HEK293T (cell line): ENCODE results near the gene MED27.
"Not testable (repeated sequence)": the region's sequence is repeated elsewhere in the genome, so short reads cannot be mapped to it uniquely, and the experiment has no call there.

Source experiments
- CTCF ChIA-PET: fragments of 350-600 bp; formaldehyde crosslinking; extraction: SDS; loops from one replicate; lab custom pipeline; 2021; ENCODE audit warnings: antibody characterized with exemption, inconsistent platforms; lab: Yijun Ruan, JAX
- POLR2A ChIA-PET: fragments of 350-600 bp; formaldehyde crosslinking; extraction: SDS; loops from one replicate; lab custom pipeline; 2020; ENCODE audit warnings: antibody characterized with exemption, inconsistent platforms; lab: Yijun Ruan, JAX
- DNase-seq: peaks from one replicate; pipeline ENCODE4 v3.0.0; 2012; ENCODE audit warnings: mixed read lengths; ENCODE audit errors: extremely low spot score
- ARNT ChIP-seq: fragments of 450-650 bp; IDR thresholded peaks from 2 replicates; pipeline ENCODE4 v1.6.1; 2017; ENCODE audit warnings: mild to moderate bottlenecking
- BHLHE40 ChIP-seq: fragments of 450-650 bp; IDR thresholded peaks from 2 replicates; pipeline ENCODE4 v1.6.1; 2016; ENCODE audit warnings: mild to moderate bottlenecking, moderate library complexity, borderline replicate concordance
- CTBP1 ChIP-seq: fragments of 450-650 bp; IDR thresholded peaks from 2 replicates; pipeline ENCODE4 v1.6.1; 2016; ENCODE audit warnings: borderline replicate concordance
- ELF4 ChIP-seq: fragments of 450-650 bp; IDR thresholded peaks from 2 replicates; pipeline ENCODE4 v1.6.1; 2017; ENCODE audit warnings: antibody characterized with exemption
- FOXA1 ChIP-seq: fragments of 450-650 bp; IDR thresholded peaks from 2 replicates; pipeline ENCODE4 v1.6.1; 2016; ENCODE audit warnings: mild to moderate bottlenecking
- FOXK2 ChIP-seq: fragments of 450-650 bp; IDR thresholded peaks from 2 replicates; pipeline ENCODE4 v1.6.1; 2016; ENCODE audit warnings: mild to moderate bottlenecking
- FOXM1 ChIP-seq: fragments of 450-650 bp; IDR thresholded peaks from 2 replicates; pipeline ENCODE4 v1.6.1; 2017; ENCODE audit warnings: mild to moderate bottlenecking, borderline replicate concordance
- HDGF ChIP-seq: fragments of 450-650 bp; IDR thresholded peaks from 2 replicates; pipeline ENCODE4 v1.6.1; 2017; ENCODE audit warnings: antibody characterized with exemption, borderline replicate concordance
- L3MBTL2 ChIP-seq: fragments of 450-650 bp; conservative IDR thresholded peaks from 2 replicates; pipeline ENCODE4 v1.6.1; 2016; ENCODE audit warnings: mild to moderate bottlenecking
- LEF1 ChIP-seq: fragments of 450-650 bp; IDR thresholded peaks from 2 replicates; pipeline ENCODE4 v1.6.1; 2017; ENCODE audit warnings: mild to moderate bottlenecking, borderline replicate concordance
- NFRKB ChIP-seq: fragments of 450-650 bp; IDR thresholded peaks from 2 replicates; pipeline ENCODE4 v1.6.1; 2016; ENCODE audit warnings: mild to moderate bottlenecking, moderate library complexity
- SP1 ChIP-seq: fragments of 450-650 bp; IDR thresholded peaks from 2 replicates; pipeline ENCODE4 v1.6.1; 2017
- SUZ12 ChIP-seq: fragments of 450-650 bp; IDR thresholded peaks from 2 replicates; pipeline ENCODE4 v1.6.1; 2016; ENCODE audit warnings: mild to moderate bottlenecking
- TARDBP ChIP-seq: fragments of 450-650 bp; IDR thresholded peaks from 2 replicates; pipeline ENCODE4 v1.6.1; 2016
- ZNF384 ChIP-seq: fragments of 450-650 bp; IDR thresholded peaks from 2 replicates; pipeline ENCODE4 v1.6.1; 2016
- TF ChIP-seq, protein P1 (sequence below): fragments of 450-650 bp; IDR thresholded peaks from 2 replicates; pipeline ENCODE4 v1.6.1; 2016

Gene MED27

DNA sequence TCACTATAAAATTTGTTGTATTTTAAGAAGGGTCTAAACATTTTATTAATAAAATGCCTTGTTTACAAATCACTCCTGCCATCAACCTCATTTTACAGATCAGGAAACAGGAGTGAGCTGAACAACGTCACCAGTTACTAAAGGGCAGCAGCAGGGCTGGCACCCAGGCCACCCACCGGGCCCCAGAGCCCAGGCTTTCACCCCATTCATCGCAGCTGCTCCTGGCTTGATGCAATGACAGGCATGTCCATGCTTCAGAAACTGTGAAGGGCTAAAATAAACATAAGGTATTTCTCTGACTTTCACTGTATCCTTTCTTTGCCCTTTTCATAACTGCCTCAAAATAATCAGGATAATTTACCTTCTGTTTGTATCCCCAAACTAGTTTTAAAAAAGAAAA, 18.1 kb downstream of the MED27 start:
- CTCF ChIA-PET = no interaction called here
- POLR2A ChIA-PET = no interaction called here

DNA sequence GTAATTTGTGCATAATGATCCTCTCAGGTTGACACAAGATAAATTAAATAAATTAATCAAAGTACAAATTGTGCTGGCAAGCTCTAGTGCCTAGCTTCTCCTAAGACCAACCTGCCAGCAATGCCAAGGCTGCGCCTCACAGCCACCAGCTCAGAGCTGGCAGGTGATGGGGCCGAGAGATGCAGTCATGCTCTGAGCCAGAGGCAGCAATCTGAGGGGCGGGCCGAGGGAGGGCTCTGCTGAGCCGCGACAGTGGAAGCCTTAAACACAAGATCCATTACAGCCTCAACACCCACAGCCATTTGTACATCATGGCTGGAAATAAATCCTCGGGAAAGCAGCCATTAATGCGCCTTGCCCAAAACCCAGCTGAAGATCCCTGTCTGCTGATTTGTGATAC, 20.3 kb downstream of the MED27 start:
- TF ChIP-seq FOXA1 = no peak
- CTCF ChIA-PET = no interaction called here
- no peak for DNase-seq
- POLR2A ChIA-PET = no interaction called here

More for the DNA sequence above, 18.1 kb downstream of the MED27 start:
- no peak for DNase-seq
- no peak for TF ChIP-seq ELF4
- no peak for TF ChIP-seq ARNT
- TF ChIP-seq FOXK2 = no peak
- TF ChIP-seq BHLHE40 = no peak
- no peak for TF ChIP-seq ZNF384
- no peak for TF ChIP-seq LEF1
- no peak for TF ChIP-seq NFRKB
- no peak for TF ChIP-seq TARDBP

DNA sequence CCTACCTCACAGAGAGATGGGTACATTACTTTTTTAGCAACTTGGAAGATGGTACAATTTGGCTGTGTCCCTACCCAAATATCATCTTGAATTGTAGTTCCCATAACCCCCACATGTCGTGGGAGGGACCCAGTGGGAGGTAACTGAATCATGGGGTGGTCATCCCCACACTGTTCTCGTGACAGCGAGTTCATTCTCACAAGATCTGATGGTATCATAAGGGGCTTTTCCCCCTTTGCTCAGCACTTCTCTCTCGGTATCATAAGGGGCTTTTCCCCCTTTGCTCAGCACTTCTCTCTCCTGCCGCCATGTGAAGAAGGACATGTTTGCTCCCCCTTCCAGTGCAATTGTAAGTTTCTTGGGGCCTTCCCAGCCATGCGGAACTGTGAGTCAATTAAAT, 21.4 kb downstream of the MED27 start:
- DNase-seq, CTCF ChIA-PET, POLR2A ChIA-PET: not testable (repeated sequence)

DNA sequence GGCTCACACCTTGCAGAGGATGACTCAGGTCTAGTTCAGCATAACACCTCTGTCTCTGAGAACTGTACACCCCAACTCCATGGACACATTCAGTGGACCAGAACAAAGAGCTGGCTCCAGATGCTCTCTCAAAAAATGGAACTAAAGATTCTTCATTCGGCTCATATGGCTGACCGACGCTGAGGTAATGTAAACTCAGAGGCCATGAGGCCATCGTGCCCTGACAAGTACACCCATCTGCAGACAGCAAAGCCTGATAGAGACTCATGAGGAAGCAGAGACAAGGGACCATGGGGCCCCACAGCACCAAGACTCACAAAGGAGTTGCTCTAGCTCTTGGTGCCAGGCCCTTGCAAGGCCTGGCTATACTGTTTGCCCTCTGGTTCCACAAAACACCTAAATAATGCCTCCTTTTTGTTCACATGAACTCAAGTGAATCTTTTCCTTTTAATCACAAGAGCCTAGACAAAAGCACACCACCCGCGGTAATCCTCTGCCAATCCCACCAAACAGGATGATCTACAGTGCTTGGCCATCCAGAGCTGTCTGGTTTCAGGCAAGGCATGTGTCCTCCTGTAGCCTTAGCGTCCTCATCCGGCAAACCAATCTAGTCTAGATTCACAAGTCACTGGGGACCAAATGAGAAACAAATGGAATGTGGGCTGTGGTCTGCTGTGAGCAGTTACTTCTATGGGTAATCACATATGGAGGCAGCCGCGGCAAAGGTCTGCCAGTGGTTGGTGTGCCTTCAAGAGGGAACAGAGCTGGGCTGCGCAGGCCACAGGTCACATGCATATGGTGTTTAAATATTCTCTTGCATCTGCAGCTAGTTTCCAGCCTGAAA, 22.7 kb downstream of the MED27 start:
- TF ChIP-seq BHLHE40 (no peak), FOXM1 (no peak), FOXK2 (no peak), ZNF384 (no peak), CTBP1 (no peak), SUZ12 (no peak), HDGF (no peak), TARDBP (no peak), FOXA1 (no peak)
- no peak for DNase-seq
- CTCF ChIA-PET = no interaction called here
- POLR2A ChIA-PET = no interaction called here

DNA sequence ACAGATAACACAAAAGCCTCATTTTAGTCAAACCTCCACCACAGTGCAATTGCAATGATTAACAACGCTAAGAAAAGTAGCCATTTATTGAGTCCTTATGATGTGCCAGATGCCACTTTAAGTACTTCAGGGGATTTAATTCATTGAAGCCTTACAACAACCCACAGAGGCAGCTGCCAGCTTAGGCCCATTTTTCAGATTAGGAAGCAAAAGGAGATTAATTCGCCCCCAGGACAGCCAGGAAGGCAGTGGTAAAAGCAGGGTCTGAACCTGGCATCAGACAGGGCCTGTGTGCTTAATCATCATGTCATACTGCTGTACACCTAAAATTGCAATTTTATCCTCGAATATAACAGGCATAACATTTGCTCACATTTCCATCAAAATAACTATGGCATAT, 23.9 kb downstream of the MED27 start:
- ChIA-PET CTCF (no interaction called here), POLR2A (no interaction called here)
- no peak for TF ChIP-seq HDGF
- TF ChIP-seq FOXA1 = no peak
- no peak for TF ChIP-seq CTBP1
- no peak for TF ChIP-seq SUZ12
- no peak for TF ChIP-seq BHLHE40
- TF ChIP-seq, protein P1, sequence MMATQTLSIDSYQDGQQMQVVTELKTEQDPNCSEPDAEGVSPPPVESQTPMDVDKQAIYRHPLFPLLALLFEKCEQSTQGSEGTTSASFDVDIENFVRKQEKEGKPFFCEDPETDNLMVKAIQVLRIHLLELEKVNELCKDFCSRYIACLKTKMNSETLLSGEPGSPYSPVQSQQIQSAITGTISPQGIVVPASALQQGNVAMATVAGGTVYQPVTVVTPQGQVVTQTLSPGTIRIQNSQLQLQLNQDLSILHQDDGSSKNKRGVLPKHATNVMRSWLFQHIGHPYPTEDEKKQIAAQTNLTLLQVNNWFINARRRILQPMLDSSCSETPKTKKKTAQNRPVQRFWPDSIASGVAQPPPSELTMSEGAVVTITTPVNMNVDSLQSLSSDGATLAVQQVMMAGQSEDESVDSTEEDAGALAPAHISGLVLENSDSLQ = no peak
- no peak for TF ChIP-seq ZNF384
- DNase-seq = no peak

DNA sequence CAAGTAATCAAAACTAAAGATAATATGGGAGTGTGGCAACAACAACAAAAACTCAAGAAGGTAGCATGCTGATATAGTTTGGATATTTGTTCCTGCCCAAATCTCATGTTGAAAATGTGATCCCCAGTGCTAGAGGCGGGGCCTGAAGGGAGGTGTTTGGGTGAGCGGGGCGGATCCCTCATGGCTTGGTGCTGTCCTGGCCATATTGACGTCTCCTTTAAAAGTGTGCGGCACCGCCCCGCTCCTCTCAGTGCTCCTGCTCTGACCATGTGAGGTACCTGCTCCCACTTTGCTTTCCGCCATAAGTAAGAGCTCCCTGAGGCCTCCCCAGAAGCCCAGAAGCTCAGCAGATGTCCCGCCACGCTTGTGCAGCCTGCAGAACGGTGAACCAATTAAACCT, 25.6 kb downstream of the MED27 start:
- ChIA-PET POLR2A (no interaction called here), CTCF (no interaction called here)
- no peak for TF ChIP-seq HDGF
- no peak for TF ChIP-seq CTBP1
- TF ChIP-seq TARDBP = no peak
- TF ChIP-seq SP1 = no peak
- no peak for TF ChIP-seq LEF1
- TF ChIP-seq FOXM1 = no peak
- TF ChIP-seq L3MBTL2 = no peak
- no peak for TF ChIP-seq SUZ12
- no peak for DNase-seq

DNA sequence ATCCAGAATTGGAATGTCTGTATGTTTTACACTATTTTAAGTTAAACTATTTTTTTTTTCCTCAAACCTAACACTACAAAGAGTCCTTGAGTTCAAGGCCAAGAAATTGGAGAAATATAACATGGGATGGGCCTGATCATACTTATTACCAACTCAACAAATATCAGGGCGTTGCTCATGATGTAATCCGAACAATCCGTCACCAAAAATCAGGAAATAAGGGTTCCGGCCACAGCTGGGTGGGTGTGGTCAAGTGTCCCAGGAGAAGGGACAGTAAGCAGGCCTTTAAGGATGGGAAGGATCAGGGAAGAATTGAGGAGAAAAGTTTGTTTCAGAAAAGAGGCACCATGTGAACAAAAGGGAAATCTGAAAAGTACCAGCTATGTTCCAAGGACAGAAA, 29.8 kb downstream of the MED27 start:
- no peak for DNase-seq
- TF ChIP-seq FOXM1 (no peak), SP1 (no peak), ARNT (no peak), FOXK2 (no peak), BHLHE40 (no peak), ELF4 (no peak), CTBP1 (no peak), NFRKB (no peak), LEF1 (no peak), TARDBP (no peak), ZNF384 (no peak), HDGF (no peak), SUZ12 (no peak)
- ChIA-PET POLR2A (no interaction called here), CTCF (no interaction called here)

DNA sequence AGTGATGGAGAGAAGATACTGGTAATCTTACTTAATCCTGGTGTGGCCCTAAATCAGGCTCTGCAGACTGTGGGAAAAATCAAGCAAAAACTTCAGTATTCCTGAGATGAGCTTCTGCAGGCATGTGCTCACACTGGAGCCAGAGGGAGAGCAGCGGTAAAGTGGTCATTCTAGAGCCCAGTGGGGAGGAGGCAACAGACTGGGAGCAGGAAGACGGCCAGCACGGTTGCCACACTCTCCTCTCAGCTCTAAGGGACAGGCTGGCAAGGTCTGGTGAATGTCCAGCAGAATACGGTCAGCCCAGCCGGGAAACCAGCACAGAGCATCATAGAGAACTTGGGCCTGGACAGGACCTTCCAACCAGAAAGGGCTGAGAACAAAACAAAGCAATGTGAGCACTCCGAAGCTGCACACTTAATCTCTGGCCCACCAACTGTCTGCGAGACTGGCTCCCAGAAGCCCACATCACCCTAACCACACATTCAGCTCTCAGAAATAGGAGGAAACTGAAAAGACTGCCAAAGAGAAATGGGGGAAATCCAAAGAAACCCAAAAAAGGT, 30.3 kb downstream of the MED27 start:
- no peak for TF ChIP-seq CTBP1
- no peak for DNase-seq
- ChIA-PET CTCF (no interaction called here), POLR2A (no interaction called here)

DNA sequence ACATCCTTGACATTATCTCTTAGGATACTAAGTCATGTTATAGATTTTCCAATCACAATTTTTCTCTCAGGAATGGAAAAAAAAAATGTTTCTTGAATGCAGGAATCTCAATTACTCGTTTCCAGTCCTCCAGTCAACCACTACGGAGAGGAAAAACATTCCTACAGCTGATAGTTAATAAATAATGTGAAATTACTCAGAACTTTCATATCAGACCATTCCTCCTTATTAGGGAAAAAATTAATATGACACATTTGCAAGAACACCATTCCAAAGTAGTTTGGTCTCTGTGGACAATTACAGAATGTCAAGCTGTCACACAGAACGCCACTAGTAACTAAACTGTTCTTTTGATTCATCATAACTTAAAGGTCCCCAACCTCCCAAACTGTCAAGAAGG, 31.5 kb downstream of the MED27 start:
- ChIA-PET CTCF (no interaction called here), POLR2A (no interaction called here)
- no peak for DNase-seq
- TF ChIP-seq SP1 (no peak), FOXM1 (no peak), FOXK2 (no peak), ZNF384 (no peak), NFRKB (no peak), TARDBP (no peak), CTBP1 (no peak), SUZ12 (no peak), FOXA1 (no peak), ARNT (no peak), L3MBTL2 (no peak), ELF4 (no peak), BHLHE40 (no peak), HDGF (no peak)
- TF ChIP-seq, protein P1 = no peak
